ENCODE data around the gene APOL3. TPM values are rescaled to one million over a fixed set of nuclear protein-coding genes. Genes with fewer than 3 reads are reported as not detected.
"Not testable (repeated sequence)": the region's sequence is repeated elsewhere in the genome, so short reads cannot be mapped to it uniquely, and the experiment has no call there.

APOL3 gene
- total RNA-seq, 2 experiments from 2014 or later: 50.6 to 55.4 TPM

DNA sequence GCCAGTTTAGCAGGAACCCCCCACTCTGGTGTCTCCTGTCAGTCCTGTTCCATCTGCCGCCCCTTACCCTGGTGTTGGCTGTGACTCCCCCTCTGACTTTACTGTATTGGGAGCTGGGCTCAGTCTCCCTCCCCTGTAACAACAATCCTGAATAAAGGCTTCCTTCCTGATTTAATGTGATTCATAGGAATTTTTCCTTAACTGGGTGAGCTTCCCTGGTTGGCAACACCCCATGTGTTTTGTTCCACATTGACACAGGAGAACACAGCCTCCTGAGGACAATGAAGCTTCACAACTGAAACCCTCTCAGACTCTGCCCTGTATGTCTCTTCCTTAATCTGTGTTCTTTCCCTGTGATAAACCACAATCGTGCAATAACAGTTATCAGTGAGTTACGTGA is 32.6 kb upstream of the APOL3 start:
- Mint-ChIP-seq H3K36me3 (ENCODE audit: low read depth) (no peaks in the 10 kb centered on the region), H3K27me3 (peaks cover 2% of the 10 kb centered on the region), H3K4me1 (peaks cover 17% of the 10 kb centered on the region), H3K9me3 (ENCODE audit: low read depth) (no peaks in the 10 kb centered on the region), H3K27ac (no peak overlapping the region), H3K4me3 (no peak overlapping the region)
- POLR2A ChIA-PET: no interaction called here
- intact Hi-C loops (cut with DNase I, micrococcal nuclease): no loop called here
- ATAC-seq (no peak), DNase-seq (no peak)
- CTCF ChIA-PET: no interaction called here

DNA sequence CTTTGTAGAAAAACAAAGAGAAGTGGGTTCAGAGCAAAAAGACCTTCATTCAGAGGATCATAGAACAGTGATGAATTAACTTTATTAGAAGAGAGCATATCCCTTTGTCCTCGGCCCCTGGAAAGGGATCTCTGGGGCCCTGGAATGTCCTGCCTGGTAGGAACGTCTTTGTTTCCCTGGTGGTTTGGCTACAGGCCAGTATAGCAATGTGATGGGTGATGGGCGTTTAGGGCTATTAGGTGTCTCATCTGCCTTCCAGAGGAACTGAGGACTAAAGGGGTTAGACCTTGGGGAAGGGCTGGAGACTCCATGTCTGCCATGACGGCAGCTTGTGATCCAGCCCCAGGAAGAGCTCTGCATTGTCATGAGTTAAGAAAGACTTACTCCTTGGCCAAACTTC is 32.0 kb upstream of the APOL3 start:
- intact Hi-C loops (cut with DNase I, micrococcal nuclease): no loop called here
- H3K4me3 Mint-ChIP-seq: no peak overlapping the region
- ATAC-seq: no peak
- H3K9me3 Mint-ChIP-seq (ENCODE audit: low read depth): no peaks in the 10 kb centered on the region
- DNase-seq: no peak
- H3K4me1 Mint-ChIP-seq: peaks cover 10% of the 10 kb centered on the region
- peaks cover 2% of the 10 kb centered on the region for H3K27me3 Mint-ChIP-seq
- ChIA-PET POLR2A (no interaction called here), CTCF (interaction anchor here (1.5 kb wide), 1 partner anchor 14 kb away, joined by 3 read pairs; no protein-coding TSS in a partner anchor)
- no peaks in the 10 kb centered on the region for H3K36me3 Mint-ChIP-seq (ENCODE audit: low read depth)
- H3K27ac Mint-ChIP-seq: no peak overlapping the region

DNA sequence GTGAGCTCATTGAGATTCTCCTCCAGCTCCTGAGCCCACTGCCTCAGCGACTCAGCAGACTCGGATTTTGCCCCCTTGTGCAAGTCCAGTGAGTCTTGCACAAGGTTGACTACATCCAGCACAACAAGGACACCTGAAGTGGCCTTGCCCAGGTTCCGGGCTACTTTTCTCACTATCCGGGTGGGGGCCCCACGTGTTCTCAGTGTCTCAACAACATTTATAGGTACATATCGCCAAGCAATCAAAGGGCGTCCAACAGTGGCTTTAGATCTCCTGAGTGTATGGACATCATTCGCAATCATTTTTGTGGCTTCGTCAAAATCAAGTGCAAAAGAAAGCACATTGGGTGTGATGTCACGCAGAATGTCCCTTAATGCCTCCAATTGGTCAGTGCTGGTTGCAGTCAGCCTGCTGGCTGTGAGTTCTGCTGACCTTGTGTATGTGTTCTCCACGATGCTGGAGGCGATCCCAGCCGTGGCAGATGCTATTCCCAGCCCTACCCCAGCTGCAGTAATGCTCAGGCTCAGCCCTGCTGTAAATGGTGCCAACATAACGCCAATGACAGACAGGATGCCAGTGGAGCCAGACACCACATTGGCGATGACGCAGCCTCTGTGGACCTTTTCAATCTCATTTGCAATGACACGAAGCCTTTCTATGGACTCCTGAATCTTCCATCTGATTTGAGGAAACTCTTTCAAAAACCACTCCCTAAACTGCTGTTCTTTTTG is 30.7 kb upstream of the APOL3 start:
- Mint-ChIP-seq H3K36me3 (ENCODE audit: low read depth) (no peaks in the 10 kb centered on the region), H3K27me3 (peaks cover 2% of the 10 kb centered on the region), H3K4me1 (peaks cover 6% of the 10 kb centered on the region), H3K27ac (no peak overlapping the region), H3K4me3 (no peak overlapping the region), H3K9me3 (ENCODE audit: low read depth) (no peaks in the 10 kb centered on the region)
- ATAC-seq (no peak), DNase-seq (no peak)
- intact Hi-C loops (cut with DNase I, micrococcal nuclease): no loop called here
- ChIA-PET CTCF (interaction anchor here (0.9 to 1.5 kb wide), 2 partner anchors 13 to 87 kb away, joined by 3 to 4 read pairs; no protein-coding TSS in a partner anchor), POLR2A (no interaction called here)

DNA sequence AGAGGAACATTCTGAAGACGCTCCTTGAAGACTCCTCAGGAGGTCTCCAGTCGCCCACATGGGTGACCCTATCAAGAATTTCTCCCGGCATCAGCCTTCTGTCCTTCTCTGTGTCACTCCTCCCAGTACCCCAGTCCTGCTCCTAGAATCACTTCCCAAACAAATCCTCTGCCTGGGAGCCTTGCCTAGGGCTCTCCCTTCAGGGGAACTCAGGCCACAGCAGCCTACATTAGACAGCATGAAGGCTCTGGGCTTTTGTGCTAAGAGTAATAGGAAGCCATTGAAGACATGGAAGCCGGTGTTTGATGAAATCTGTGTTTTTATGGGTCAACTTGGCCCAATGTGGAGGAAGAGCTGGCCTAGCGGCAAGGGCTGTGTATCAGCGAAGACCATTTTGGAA is 27.3 kb upstream of the APOL3 start:
- intact Hi-C loops (cut with DNase I, micrococcal nuclease): not testable (repeated sequence)

DNA sequence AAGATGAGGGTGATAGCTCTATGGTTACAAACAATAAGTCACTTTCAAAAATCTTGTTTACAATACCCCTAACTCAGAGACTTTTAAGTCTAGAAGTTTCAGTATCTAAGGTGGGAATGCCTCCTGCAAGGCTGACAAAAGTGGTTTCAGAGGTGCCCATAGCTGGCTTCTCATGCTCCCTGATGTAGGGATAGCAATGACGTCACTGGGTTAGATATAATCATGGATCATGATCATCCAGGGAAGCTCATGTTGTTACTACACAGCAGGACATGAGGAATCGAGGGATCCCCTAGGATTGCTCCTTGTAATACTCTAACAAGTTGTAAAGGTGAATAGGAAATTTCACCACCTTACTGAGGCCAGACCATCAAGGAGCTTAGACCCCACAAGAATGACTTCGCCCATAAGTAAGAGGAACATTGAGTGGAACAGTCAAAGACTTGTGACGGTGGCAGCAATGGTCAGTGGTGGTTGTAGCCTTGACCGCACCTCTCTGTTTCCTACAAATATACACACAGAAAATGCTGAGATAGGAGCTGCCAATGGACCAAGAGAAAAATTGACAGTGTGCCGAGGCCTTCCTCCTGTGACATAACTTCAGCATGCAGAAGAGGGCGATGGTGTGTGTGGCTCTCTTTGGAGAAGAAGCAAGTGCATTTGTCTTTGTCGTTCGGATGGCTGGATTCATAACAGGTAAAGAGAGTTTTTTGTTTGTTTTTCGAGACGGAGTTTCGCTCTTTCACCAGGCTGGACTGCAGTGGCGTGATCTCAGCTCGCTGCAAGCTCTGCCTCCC is 25.5 kb upstream of the APOL3 start:
- intact Hi-C loops (cut with DNase I, micrococcal nuclease): no loop called here
- H3K36me3 Mint-ChIP-seq (ENCODE audit: low read depth): no peaks in the 10 kb centered on the region
- H3K27me3 Mint-ChIP-seq: no peaks in the 10 kb centered on the region
- H3K9me3 Mint-ChIP-seq (ENCODE audit: low read depth): no peaks in the 10 kb centered on the region
- ChIA-PET CTCF (interaction anchor here (0.7 to 1.3 kb wide), 5 partner anchors 9 to 120 kb away, joined by 3 to 8 read pairs (median 3); no protein-coding TSS in a partner anchor), POLR2A (no interaction called here)
- no peaks in the 10 kb centered on the region for H3K4me1 Mint-ChIP-seq
- no peak for DNase-seq
- no peak overlapping the region for H3K27ac Mint-ChIP-seq
- no peak for ATAC-seq
- H3K4me3 Mint-ChIP-seq: no peak overlapping the region

More for the DNA sequence above, 27.3 kb upstream of the APOL3 start:
- H3K4me3 Mint-ChIP-seq; POLR2A ChIA-PET; H3K9me3 Mint-ChIP-seq (ENCODE audit: low read depth); DNase-seq; H3K27me3 Mint-ChIP-seq; ATAC-seq; H3K27ac Mint-ChIP-seq; H3K36me3 Mint-ChIP-seq (ENCODE audit: low read depth); H3K4me1 Mint-ChIP-seq; CTCF ChIA-PET: not testable (repeated sequence)

DNA sequence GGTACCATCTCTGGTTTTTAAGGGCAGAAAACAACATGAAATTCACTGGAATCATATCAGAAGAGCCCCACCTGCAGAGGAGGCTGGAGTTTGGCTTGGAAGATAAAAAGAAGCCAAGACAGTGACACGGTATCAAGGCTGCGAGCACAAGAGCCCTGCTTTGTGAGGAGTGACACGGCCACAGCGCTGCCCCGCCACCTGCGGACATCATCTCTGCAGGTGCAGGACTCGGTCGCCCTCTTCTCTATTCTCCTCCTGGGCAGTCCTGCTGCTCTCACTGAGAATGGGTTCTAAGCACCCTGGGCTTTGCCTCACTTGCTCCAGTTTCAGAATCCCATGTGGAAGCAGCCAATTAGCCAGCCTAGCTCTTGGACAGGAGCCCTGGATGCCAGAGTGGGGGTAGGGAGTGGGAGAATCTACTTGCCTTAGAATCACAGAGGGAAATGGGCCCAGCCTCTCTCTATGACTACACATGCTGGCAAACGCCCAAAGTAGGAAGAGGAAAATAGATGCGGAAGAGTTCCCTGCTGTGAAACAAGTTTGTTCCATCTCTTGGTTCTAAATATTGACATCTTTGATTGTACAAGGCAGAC is 24.0 kb upstream of the APOL3 start:
- no peak overlapping the region for H3K27ac Mint-ChIP-seq
- no peaks in the 10 kb centered on the region for H3K36me3 Mint-ChIP-seq (ENCODE audit: low read depth)
- ChIA-PET CTCF (no interaction called here), POLR2A (no interaction called here)
- H3K4me3 Mint-ChIP-seq: no peak overlapping the region
- DNase-seq (no peak), ATAC-seq (no peak)
- intact Hi-C loops (cut with DNase I, micrococcal nuclease): loop anchor here in 1 of 2 experiments (5.0 kb wide), 1 partner anchor 117 kb away; no protein-coding TSS in a partner anchor
- peaks cover 3% of the 10 kb centered on the region for H3K4me1 Mint-ChIP-seq
- no peaks in the 10 kb centered on the region for H3K27me3 Mint-ChIP-seq
- H3K9me3 Mint-ChIP-seq (ENCODE audit: low read depth): no peaks in the 10 kb centered on the region

DNA sequence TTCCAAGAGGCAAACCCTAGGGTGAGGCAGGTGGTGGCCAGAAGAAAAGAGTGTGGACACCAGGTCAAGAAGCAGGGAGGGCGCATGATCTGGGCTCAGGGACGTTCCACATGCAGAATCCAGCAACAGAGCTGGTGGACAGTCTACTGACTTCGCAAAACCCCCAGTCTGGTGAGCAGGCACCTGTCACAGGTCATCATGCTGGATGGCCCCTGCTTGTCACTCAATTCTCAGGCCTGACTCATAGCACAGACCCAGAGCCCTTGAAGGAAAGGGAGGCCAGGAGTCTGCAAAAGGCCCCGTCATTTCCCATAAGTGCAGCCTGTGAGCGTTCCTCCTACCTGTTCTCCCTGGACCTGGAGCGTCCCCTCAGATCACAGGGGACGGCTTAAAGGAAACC is 22.9 kb upstream of the APOL3 start:
- H3K36me3 Mint-ChIP-seq (ENCODE audit: low read depth): no peaks in the 10 kb centered on the region
- POLR2A ChIA-PET: interaction anchor here (0.6 kb wide), 1 partner anchor 31 kb away, joined by 3 read pairs; no protein-coding TSS in a partner anchor
- H3K4me1 Mint-ChIP-seq: peaks cover 3% of the 10 kb centered on the region
- intact Hi-C loops (cut with DNase I, micrococcal nuclease): loop anchor here in 1 of 2 experiments (5.0 kb wide), 1 partner anchor 116 kb away; no protein-coding TSS in a partner anchor
- no peaks in the 10 kb centered on the region for H3K9me3 Mint-ChIP-seq (ENCODE audit: low read depth)
- H3K27me3 Mint-ChIP-seq: no peaks in the 10 kb centered on the region
- ATAC-seq: no peak
- H3K4me3 Mint-ChIP-seq: no peak overlapping the region
- DNase-seq: no peak
- CTCF ChIA-PET: interaction anchor here (0.7 to 1.9 kb wide), 4 partner anchors 11 to 95 kb away, joined by 3 to 7 read pairs (median 4); no protein-coding TSS in a partner anchor
- no peak overlapping the region for H3K27ac Mint-ChIP-seq

DNA sequence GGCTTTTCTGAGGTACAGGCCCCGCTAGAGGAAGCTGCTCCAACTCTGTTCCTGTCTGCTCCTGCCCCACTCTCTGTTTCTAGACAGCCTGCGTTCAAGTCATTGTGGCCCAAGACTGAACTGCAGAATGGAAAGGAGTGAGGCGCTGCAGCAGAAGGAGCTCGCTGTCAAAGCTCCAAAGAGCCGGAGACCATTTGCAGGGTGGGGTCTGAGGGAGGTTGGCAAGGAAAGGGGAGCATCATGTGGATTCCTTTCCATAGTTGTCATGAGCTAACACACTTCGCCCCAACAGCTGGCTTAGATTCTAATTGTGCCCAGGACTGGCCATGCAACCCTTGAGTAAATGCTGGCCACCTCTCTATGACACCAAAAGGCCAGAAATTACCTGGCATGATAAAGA is 22.3 kb upstream of the APOL3 start:
- intact Hi-C loops (cut with DNase I, micrococcal nuclease): loop anchor here in 1 of 2 experiments (5.0 kb wide), 1 partner anchor 116 kb away; no protein-coding TSS in a partner anchor
- ChIA-PET POLR2A (interaction anchor here (0.6 kb wide), 1 partner anchor 31 kb away, joined by 3 read pairs; no protein-coding TSS in a partner anchor), CTCF (interaction anchor here (0.8 to 1.9 kb wide), 5 partner anchors 10 to 95 kb away, joined by 3 to 7 read pairs (median 4); no protein-coding TSS in a partner anchor)
- ATAC-seq (no peak), DNase-seq (no peak)
- no peaks in the 10 kb centered on the region for H3K9me3 Mint-ChIP-seq (ENCODE audit: low read depth)
- peaks cover 3% of the 10 kb centered on the region for H3K4me1 Mint-ChIP-seq
- no peaks in the 10 kb centered on the region for H3K27me3 Mint-ChIP-seq
- H3K36me3 Mint-ChIP-seq (ENCODE audit: low read depth): no peaks in the 10 kb centered on the region
- H3K4me3 Mint-ChIP-seq: no peak overlapping the region
- no peak overlapping the region for H3K27ac Mint-ChIP-seq

DNA sequence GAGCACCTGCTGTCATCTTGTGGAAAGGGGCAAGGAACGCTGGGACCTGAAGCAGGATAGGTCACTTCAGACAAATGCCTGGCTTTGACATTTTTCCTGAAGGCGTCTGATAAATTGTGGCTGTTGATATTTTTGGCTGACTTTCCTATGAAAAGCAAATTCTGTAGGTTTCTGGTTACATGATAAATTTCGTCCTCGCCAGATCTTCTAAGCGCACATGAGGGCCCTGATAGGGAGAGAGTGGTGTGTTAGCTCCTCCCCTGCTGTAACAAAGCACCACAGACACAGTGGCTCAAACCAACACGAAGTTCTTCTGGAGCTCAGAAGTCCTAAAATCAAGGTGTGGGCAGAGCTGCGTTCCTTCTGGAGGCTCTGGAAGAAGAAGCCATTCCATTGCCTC is 21.5 kb upstream of the APOL3 start:
- peaks cover 8% of the 10 kb centered on the region for H3K4me1 Mint-ChIP-seq
- no peaks in the 10 kb centered on the region for H3K27me3 Mint-ChIP-seq
- DNase-seq (no peak), ATAC-seq (no peak)
- peaks cover 2% of the 10 kb centered on the region for H3K36me3 Mint-ChIP-seq (ENCODE audit: low read depth)
- intact Hi-C loops (cut with DNase I, micrococcal nuclease): loop anchor here in 1 of 2 experiments (5.0 kb wide), 1 partner anchor 115 kb away; no protein-coding TSS in a partner anchor
- CTCF ChIA-PET: interaction anchor here (0.8 to 1.9 kb wide), 7 partner anchors 19 to 116 kb away, joined by 3 to 7 read pairs (median 4); no protein-coding TSS in a partner anchor
- POLR2A ChIA-PET: no interaction called here
- no peak overlapping the region for H3K4me3 Mint-ChIP-seq
- H3K27ac Mint-ChIP-seq: no peak overlapping the region
- H3K9me3 Mint-ChIP-seq (ENCODE audit: low read depth): peaks cover 2% of the 10 kb centered on the region

DNA sequence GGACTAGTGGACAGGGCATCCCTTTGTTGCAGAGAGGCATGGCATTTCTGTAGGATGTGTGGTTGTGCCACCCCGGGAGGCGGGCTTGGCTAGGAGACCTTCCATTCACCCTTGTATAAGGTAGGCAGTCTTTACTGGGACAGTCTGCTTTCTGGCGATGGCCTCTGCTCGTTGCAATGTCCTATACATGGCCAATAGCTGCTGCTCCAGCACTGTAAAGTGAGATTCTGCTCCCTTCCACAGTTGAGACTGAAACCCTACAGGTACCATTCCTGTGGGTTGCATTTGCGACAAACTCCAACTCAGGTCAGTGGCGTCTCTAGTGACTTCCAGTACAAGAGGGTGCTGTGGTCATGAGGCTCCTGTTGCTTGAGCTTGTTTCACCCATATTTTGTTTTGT is 20.4 kb upstream of the APOL3 start:
- Mint-ChIP-seq H3K4me3 (no peak overlapping the region), H3K9me3 (ENCODE audit: low read depth) (peaks cover 4% of the 10 kb centered on the region), H3K36me3 (ENCODE audit: low read depth) (peaks cover 2% of the 10 kb centered on the region), H3K27me3 (no peaks in the 10 kb centered on the region), H3K4me1 (peaks cover 10% of the 10 kb centered on the region), H3K27ac (no peak overlapping the region)
- intact Hi-C loops (cut with DNase I, micrococcal nuclease): loop anchor here (1.0 to 5.0 kb wide), 3 partner anchors 36 to 115 kb away; no protein-coding TSS in a partner anchor
- DNase-seq (no peak), ATAC-seq (no peak)
- ChIA-PET CTCF (interaction anchor here (0.5 to 3.4 kb wide), 8 partner anchors 17 to 116 kb away, joined by 3 to 30 read pairs (median 4); no protein-coding TSS in a partner anchor), POLR2A (no interaction called here)

Measured in activated CD4-positive, alpha-beta T cell treated with anti-CD3 and anti-CD28 coated beads for 36 hours (primary cell).